HL-60 (cell line): ENCODE measurements around the gene NFIL3.

Experiments
- DNase-seq, 2 experiments: peaks; one replicate each; pipeline ENCODE4 v3.0.0-alpha.2; 2010 to 2020; ENCODE audit warnings: low read depth in 1 of 2, low spot score in 1 of 2
- H3K27ac ChIP-seq: fragments of 250-450 bp; sonication (Bioruptor Pico); replicated peaks from 2 replicates; pipeline ENCODE4 v1.5.1; 2020; ENCODE audit warnings: mild to moderate bottlenecking, moderate library complexity
- H3K27me3 ChIP-seq: fragments of 250-450 bp; sonication (Bioruptor Pico); 2 replicates; pipeline ENCODE4 v1.5.1; 2021; ENCODE audit warnings: mild to moderate bottlenecking, moderate library complexity; ENCODE audit not compliant: insufficient read depth, poor library complexity, severe bottlenecking
- H3K4me3 ChIP-seq: replicated peaks from 2 replicates; pipeline ENCODE4 v1.5.1; 2011; ENCODE audit warnings: mild to moderate bottlenecking, control low read depth, low read length; ENCODE audit not compliant: insufficient read depth
- CTCF ChIP-seq: IDR thresholded peaks from one replicate; pipeline ENCODE4 v1.5.1; 2011; ENCODE audit warnings: low read length, control low read depth, inconsistent platforms; ENCODE audit not compliant: insufficient read depth
- GABPA ChIP-seq: IDR thresholded peaks from 2 replicates; pipeline ENCODE4 v1.6.1; 2012; ENCODE audit warnings: low read depth
- POLR2AphosphoS5 ChIP-seq: IDR thresholded peaks from 2 replicates; pipeline ENCODE4 v1.6.1; 2012; ENCODE audit warnings: low read depth
- REST ChIP-seq: IDR thresholded peaks from 2 replicates; pipeline ENCODE4 v1.6.1; 2012; ENCODE audit warnings: low read depth; ENCODE audit not compliant: insufficient replicate concordance
- SPI1 ChIP-seq: IDR thresholded peaks from 2 replicates; pipeline ENCODE4 v1.6.1; 2012; ENCODE audit warnings: low read depth, mild to moderate bottlenecking, borderline replicate concordance

The NFIL3 gene

GRCh38 chr9:91362051-91362611, 61.5 kb downstream of the NFIL3 start:
- Histone ChIP-seq H3K27me3 (no peaks in the 10 kb centered on the region), H3K27ac (no peak overlapping the region), H3K4me3 (peak overlapping the region; percentile 23; the same call in 1 of the 2 replicates)
- TF ChIP-seq REST, result no peak
- no peak for TF ChIP-seq GABPA
- TF ChIP-seq POLR2AphosphoS5, result no peak
- TF ChIP-seq SPI1, result no peak
- TF ChIP-seq CTCF, result no peak
- DNase-seq, result no peak

- peak; percentile 55 to 75 for DNase-seq
- no peak for TF ChIP-seq CTCF
- TF ChIP-seq SPI1, result no peak
- no peak for TF ChIP-seq GABPA
- TF ChIP-seq POLR2AphosphoS5, result peak; percentile 50; the same call in 1 of the 2 replicates
- peak; percentile 44 for TF ChIP-seq REST
- peak within 1 kb of the TSS; percentile 83 for H3K27ac ChIP-seq
- H3K27me3 ChIP-seq, result no peaks in the 10 kb centered on the region
- peak within 1 kb of the TSS; percentile 99 for H3K4me3 ChIP-seq
These were observed 62.2 kb downstream of the NFIL3 start, which contains the start of gene AUH for GRCh38 chr9:91361291-91362050. AUH (minus strand) TSS chr9:91361918; CDS start chr9:91361889, 29 bp downstream.

GRCh38 chr9:91360551-91361290, 62.9 kb downstream of the NFIL3 start:
- no peak for DNase-seq
- TF ChIP-seq SPI1 (peak; percentile 1; the same call in 1 of the 2 replicates), REST (no peak), GABPA (no peak), CTCF (no peak)
- Histone ChIP-seq H3K27ac (peak overlapping the region; percentile 83), H3K27me3 (no peaks in the 10 kb centered on the region), H3K4me3 (peak overlapping the region; percentile 99)
